Measurements from ENCODE around the gene LAPTM5.

The LAPTM5 gene

GRCh38 chr1:30683699-30684098, 73.9 kb downstream of the LAPTM5 start:
- DNase-seq (ENCODE audit: low spot score) = no peak
- FAIRE-seq = no peak
